WTC11 (cell line): ENCODE measurements around the gene DIDO1.

Experiments
- TEAD4 ChIP-seq: sonication (generic); formaldehyde crosslinking; IDR thresholded peaks from 2 replicates; pipeline ENCODE4 v1.8.0; 2022; ENCODE audit warnings: mild to moderate bottlenecking, missing genetic modification reagents
- TF ChIP-seq, protein P1 (sequence below): fragments of 200-600 bp; IDR thresholded peaks from 2 replicates; pipeline ENCODE4 v1.8.0; 2022; ENCODE audit warnings: antibody characterized with exemption
- TF ChIP-seq, protein P2 (sequence below): sonication (generic); formaldehyde crosslinking; IDR thresholded peaks from 2 replicates; pipeline ENCODE4 v1.8.0; 2022; ENCODE audit warnings: missing genetic modification reagents
- TF ChIP-seq, protein P3 (sequence below): sonication (generic); formaldehyde crosslinking; IDR thresholded peaks from 2 replicates; pipeline ENCODE4 v1.8.0; 2023; ENCODE audit warnings: missing genetic modification reagents
- TF ChIP-seq, protein P4 (sequence below): fragments of 250-450 bp; sonication (Bioruptor Pico); conservative IDR thresholded peaks from 2 replicates; pipeline ENCODE4 v1.9.0; 2021; ENCODE audit warnings: mild to moderate bottlenecking
- TF ChIP-seq, protein P5 (sequence below): sonication (generic); formaldehyde crosslinking; IDR thresholded peaks from 2 replicates; pipeline ENCODE4 v1.8.1; 2022; ENCODE audit warnings: mild to moderate bottlenecking, moderate library complexity, missing genetic modification reagents

DNA sequence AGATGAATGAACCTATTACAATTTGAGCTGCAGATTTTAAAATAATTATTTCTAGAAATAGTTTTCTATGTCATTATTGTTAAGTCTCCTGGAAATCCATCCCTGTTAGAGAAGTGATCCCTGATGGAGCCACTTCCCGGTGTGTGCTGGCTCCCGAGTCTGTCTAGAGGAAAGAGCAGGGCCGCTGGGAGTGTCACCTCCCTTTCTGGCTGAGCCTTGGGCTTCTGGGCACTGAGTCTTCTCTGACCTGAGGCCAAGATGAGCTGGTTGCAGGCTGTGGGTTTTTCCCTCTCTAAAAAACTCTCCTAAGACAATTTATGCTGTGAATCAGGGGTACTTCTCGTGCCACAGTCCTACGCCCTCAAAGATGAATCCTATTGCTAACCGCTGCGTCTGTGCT, 35.9 kb downstream of the DIDO1 start:
- TF ChIP-seq, protein P1, sequence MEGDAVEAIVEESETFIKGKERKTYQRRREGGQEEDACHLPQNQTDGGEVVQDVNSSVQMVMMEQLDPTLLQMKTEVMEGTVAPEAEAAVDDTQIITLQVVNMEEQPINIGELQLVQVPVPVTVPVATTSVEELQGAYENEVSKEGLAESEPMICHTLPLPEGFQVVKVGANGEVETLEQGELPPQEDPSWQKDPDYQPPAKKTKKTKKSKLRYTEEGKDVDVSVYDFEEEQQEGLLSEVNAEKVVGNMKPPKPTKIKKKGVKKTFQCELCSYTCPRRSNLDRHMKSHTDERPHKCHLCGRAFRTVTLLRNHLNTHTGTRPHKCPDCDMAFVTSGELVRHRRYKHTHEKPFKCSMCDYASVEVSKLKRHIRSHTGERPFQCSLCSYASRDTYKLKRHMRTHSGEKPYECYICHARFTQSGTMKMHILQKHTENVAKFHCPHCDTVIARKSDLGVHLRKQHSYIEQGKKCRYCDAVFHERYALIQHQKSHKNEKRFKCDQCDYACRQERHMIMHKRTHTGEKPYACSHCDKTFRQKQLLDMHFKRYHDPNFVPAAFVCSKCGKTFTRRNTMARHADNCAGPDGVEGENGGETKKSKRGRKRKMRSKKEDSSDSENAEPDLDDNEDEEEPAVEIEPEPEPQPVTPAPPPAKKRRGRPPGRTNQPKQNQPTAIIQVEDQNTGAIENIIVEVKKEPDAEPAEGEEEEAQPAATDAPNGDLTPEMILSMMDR, result no peak
- TF ChIP-seq, protein P2, sequence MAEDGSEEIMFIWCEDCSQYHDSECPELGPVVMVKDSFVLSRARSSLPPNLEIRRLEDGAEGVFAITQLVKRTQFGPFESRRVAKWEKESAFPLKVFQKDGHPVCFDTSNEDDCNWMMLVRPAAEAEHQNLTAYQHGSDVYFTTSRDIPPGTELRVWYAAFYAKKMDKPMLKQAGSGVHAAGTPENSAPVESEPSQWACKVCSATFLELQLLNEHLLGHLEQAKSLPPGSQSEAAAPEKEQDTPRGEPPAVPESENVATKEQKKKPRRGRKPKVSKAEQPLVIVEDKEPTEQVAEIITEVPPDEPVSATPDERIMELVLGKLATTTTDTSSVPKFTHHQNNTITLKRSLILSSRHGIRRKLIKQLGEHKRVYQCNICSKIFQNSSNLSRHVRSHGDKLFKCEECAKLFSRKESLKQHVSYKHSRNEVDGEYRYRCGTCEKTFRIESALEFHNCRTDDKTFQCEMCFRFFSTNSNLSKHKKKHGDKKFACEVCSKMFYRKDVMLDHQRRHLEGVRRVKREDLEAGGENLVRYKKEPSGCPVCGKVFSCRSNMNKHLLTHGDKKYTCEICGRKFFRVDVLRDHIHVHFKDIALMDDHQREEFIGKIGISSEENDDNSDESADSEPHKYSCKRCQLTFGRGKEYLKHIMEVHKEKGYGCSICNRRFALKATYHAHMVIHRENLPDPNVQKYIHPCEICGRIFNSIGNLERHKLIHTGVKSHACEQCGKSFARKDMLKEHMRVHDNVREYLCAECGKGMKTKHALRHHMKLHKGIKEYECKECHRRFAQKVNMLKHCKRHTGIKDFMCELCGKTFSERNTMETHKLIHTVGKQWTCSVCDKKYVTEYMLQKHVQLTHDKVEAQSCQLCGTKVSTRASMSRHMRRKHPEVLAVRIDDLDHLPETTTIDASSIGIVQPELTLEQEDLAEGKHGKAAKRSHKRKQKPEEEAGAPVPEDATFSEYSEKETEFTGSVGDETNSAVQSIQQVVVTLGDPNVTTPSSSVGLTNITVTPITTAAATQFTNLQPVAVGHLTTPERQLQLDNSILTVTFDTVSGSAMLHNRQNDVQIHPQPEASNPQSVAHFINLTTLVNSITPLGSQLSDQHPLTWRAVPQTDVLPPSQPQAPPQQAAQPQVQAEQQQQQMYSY (CRISPR knock-in tag), result no peak
- no peak for TF ChIP-seq TEAD4 (CRISPR knock-in tag)
- TF ChIP-seq, protein P3, sequence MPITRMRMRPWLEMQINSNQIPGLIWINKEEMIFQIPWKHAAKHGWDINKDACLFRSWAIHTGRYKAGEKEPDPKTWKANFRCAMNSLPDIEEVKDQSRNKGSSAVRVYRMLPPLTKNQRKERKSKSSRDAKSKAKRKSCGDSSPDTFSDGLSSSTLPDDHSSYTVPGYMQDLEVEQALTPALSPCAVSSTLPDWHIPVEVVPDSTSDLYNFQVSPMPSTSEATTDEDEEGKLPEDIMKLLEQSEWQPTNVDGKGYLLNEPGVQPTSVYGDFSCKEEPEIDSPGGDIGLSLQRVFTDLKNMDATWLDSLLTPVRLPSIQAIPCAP (CRISPR knock-in tag), result no peak
- TF ChIP-seq, protein P4, sequence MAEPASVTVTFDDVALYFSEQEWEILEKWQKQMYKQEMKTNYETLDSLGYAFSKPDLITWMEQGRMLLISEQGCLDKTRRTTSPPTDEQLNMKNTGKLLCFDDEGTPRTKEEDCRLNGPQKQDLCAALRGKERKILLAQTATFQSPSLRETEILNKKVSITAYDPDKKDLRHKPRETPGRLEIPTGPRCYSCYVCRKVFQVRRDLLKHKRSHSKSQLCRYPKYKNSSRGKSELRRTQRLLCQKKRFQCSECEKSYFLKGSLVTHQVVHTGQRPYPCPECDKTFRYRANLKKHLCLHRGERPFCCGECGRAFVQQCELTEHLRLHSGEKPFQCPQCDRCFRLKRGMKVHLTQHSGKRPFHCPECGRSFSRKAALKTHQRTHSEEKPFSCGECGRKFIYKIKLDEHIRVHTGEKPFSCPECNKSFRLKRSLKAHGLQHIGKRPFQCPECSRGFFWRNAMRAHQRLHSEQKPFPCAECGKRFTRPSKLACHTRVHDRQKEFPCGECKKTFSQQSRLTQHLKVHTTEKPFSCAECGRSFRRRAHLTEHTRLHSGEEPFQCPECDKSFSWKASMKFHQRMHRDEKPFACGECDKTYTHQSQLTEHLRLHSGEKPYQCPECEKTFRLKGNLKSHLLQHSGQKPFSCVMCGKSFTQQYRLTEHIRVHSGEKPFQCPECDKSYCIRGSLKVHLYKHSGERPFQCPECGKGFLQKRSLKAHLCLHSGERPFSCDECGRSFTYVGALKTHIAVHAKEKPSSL, result no peak
- TF ChIP-seq, protein P5, sequence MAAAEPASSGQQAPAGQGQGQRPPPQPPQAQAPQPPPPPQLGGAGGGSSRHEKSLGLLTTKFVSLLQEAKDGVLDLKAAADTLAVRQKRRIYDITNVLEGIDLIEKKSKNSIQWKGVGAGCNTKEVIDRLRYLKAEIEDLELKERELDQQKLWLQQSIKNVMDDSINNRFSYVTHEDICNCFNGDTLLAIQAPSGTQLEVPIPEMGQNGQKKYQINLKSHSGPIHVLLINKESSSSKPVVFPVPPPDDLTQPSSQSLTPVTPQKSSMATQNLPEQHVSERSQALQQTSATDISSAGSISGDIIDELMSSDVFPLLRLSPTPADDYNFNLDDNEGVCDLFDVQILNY, result no peak
